HepG2 (cell line): ENCODE results near the gene ADSS2. TPM values are rescaled to one million over a fixed set of nuclear protein-coding genes. Genes with fewer than 3 reads are reported as not detected.

ENCODE experiments used
- ATAC-seq: fragments of 200-7000 bp; cut with Tn5 transposase; 3 replicates; pipeline ENCODE4 v1.9.1; 2020; ENCODE audit warnings: mild to moderate bottlenecking, moderate library complexity
- BruUV-seq: library from RNA; stranded (reverse); fragments of 400-500 nt; replicated peaks from 2 replicates; lab custom pipeline; 2021; lab: Mats Ljungman, UMichigan
- CTCF ChIA-PET: fragments of 300-600 bp; formaldehyde crosslinking; extraction: SDS; loops from one replicate; lab custom pipeline; 2021; ENCODE audit warnings: low total read pairs, inconsistent platforms, low intra/inter-chr PET ratio; lab: Yijun Ruan, JAX
- POLR2A ChIA-PET: fragments of 350-600 bp; sonication (Branson Sonifier 250); formaldehyde crosslinking; loops from one replicate; lab custom pipeline; 2020; ENCODE audit warnings: antibody characterized with exemption, inconsistent platforms; lab: Yijun Ruan, JAX
- DNase-seq: peaks from one replicate; pipeline ENCODE4 v3.0.0-alpha.2; 2015; ENCODE audit warnings: low spot score
- FAIRE-seq: peaks from 3 replicates; lab custom pipeline; 2011; peaks lifted over from hg19 to GRCh38; lab: Jason Lieb, UNC
- H2AFZ ChIP-seq: one replicate; pipeline ENCODE4 v1.6.1; 2011; ENCODE audit warnings: low read length, inconsistent platforms
- H3K27ac ChIP-seq: fragments of 300-600 bp; 3 replicates; pipeline ENCODE4 v1.8.0; 2011; ENCODE audit warnings: mixed run types, mild to moderate bottlenecking, mixed read lengths, low read length, inconsistent platforms; ENCODE audit not compliant: insufficient read depth; ENCODE audit errors: extremely low read length
- H3K27me3 ChIP-seq, 2 experiments: fragments of 200-600 bp in 1 of 2; 2 replicates in 1 of 2; 3 replicates in 1 of 2; pipeline versions ENCODE4 v1.6.0 to v1.8.0; 2011; ENCODE audit warnings: low read length in 2 of 2, mild to moderate bottlenecking in 2 of 2, moderate library complexity in 2 of 2, inconsistent platforms in 1 of 2; ENCODE audit not compliant: insufficient read depth in 2 of 2, control insufficient read depth in 1 of 2
- H3K36me3 ChIP-seq, 2 experiments: fragments of 200-600 bp in 1 of 2; replicated peaks in 1 of 2; 2 replicates in 1 of 2; 3 replicates in 1 of 2; pipeline versions ENCODE4 v1.5.1 to v1.8.0; 2011; ENCODE audit warnings: low read length in 2 of 2, inconsistent platforms in 1 of 2; ENCODE audit not compliant: insufficient read depth in 2 of 2, control insufficient read depth in 1 of 2
- H3K4me1 ChIP-seq: 2 replicates; pipeline ENCODE4 v1.5.1; 2012; ENCODE audit warnings: low read length, inconsistent platforms; ENCODE audit not compliant: insufficient read depth
- H3K4me2 ChIP-seq: 2 replicates; pipeline ENCODE4 v1.6.0; 2011; ENCODE audit warnings: low read depth, low read length, inconsistent platforms
- H3K4me3 ChIP-seq, 3 experiments: fragments of 200-600 bp in 1 of 3; sonication (generic), shearing (Covaris generic) in 1 of 3; replicated peaks in 1 of 3; 2 replicates each; pipeline ENCODE4 v1.5.1; 2011 to 2016; ENCODE audit warnings: low read length in 3 of 3, inconsistent platforms in 2 of 3, low read depth in 2 of 3, mild to moderate bottlenecking in 2 of 3, control low read depth in 1 of 3, mixed read lengths in 1 of 3; ENCODE audit not compliant: insufficient read depth in 1 of 3
- H3K79me2 ChIP-seq: one replicate; pipeline ENCODE4 v1.6.1; 2011; ENCODE audit warnings: low read length, inconsistent platforms; ENCODE audit not compliant: insufficient read depth
- H3K9ac ChIP-seq: 2 replicates; pipeline ENCODE4 v1.6.0; 2011; ENCODE audit warnings: mild to moderate bottlenecking, low read depth, low read length, inconsistent platforms; ENCODE audit not compliant: insufficient read depth
- H3K9me3 ChIP-seq: 2 replicates; pipeline ENCODE4 v1.5.1; 2012; ENCODE audit warnings: mild to moderate bottlenecking, low read length
- H4K20me1 ChIP-seq: 2 replicates; pipeline ENCODE4 v1.6.0; 2011; ENCODE audit warnings: inconsistent platforms, mild to moderate bottlenecking, low read length, moderate library complexity; ENCODE audit not compliant: insufficient read depth
- BORCS8-MEF2B ChIP-seq: sonication (generic); formaldehyde crosslinking; IDR thresholded peaks from 2 replicates; pipeline ENCODE4 v1.8.0; 2022; ENCODE audit warnings: mild to moderate bottlenecking, missing genetic modification reagents
- FOSL1 ChIP-seq: sonication (generic); formaldehyde crosslinking; IDR thresholded peaks from 2 replicates; pipeline ENCODE4 v1.9.0; 2021; ENCODE audit warnings: missing genetic modification reagents, borderline replicate concordance
- ISX ChIP-seq: sonication (generic); formaldehyde crosslinking; conservative IDR thresholded peaks from 2 replicates; pipeline ENCODE4 v1.5.0; 2020; ENCODE audit warnings: missing genetic modification reagents
- NCOA2 ChIP-seq: sonication (generic); formaldehyde crosslinking; IDR thresholded peaks from 2 replicates; pipeline ENCODE4 v1.8.0; 2022; ENCODE audit warnings: inconsistent platforms
- SAP130 ChIP-seq: IDR thresholded peaks from 2 replicates; pipeline ENCODE4 v1.6.1; 2016; ENCODE audit warnings: low read depth
- TAF15 ChIP-seq: fragments of 200-400 bp; formaldehyde crosslinking; IDR thresholded peaks from one replicate; pipeline ENCODE4 v1.6.1; 2018; ENCODE audit warnings: mild to moderate bottlenecking, low read depth, low read length; ENCODE audit not compliant: poor library complexity, severe bottlenecking
- TOE1 ChIP-seq: sonication (generic); formaldehyde crosslinking; IDR thresholded peaks from 2 replicates; pipeline ENCODE4 v1.4.0; 2020; ENCODE audit warnings: mild to moderate bottlenecking, missing genetic modification reagents
- ZBTB21 ChIP-seq: sonication (generic); formaldehyde crosslinking; IDR thresholded peaks from 2 replicates; pipeline ENCODE4 v1.4.0; 2020; ENCODE audit warnings: missing genetic modification reagents
- ZIK1 ChIP-seq: sonication (generic); formaldehyde crosslinking; IDR thresholded peaks from 2 replicates; pipeline ENCODE4 v1.5.0; 2020; ENCODE audit warnings: mild to moderate bottlenecking, low read depth, missing genetic modification reagents, borderline replicate concordance
- WGBS: methylation state at CpG from one replicate; pipeline ENCODE4 v1.1.6; 2017; ENCODE audit warnings: low lambda C conversion rate; 5-methylcytosine and 5-hydroxymethylcytosine counted together
- in situ Hi-C: cut with HindIII; loops from 2 replicates; pipeline ENCODE4 v1.10.0; 2017; ENCODE audit warnings: low pct_unique_long_range_greater_than_20kb; ENCODE audit not compliant: extremely low pct_ligation_motif_present
- intact Hi-C: fragments of 100-400 bp; cut with micrococcal nuclease; formaldehyde crosslinking; loops from one replicate; pipeline ENCODE4 v1.10.0; 2022; ENCODE audit not compliant: unreplicated experiment
- polyA plus RNA-seq, 8 experiments: library from polyadenylated mRNA; depleted of rRNA in 3 of 8; stranded (reverse) in 7 of 8; unstranded in 1 of 8; fragments of >200 nt; fragmentation: Illumina TruSeq in 4 of 8; extraction: Trizol in 4 of 8; gene quantifications; 2 replicates each; pipeline versions ENCODE4 v1.2.1 to v1.2.3, GENCODE V29; 2011 to 2016; ENCODE audit warnings: low read depth in 4 of 8, missing spikeins in 1 of 8, mixed read lengths in 1 of 8; ENCODE audit not compliant: insufficient read depth in 1 of 8
- total RNA-seq, 5 experiments: library from RNA; depleted of rRNA; stranded (reverse); fragments of >200 nt; fragmentation: Illumina TruSeq; extraction: Trizol; gene quantifications; 2 replicates each; pipeline ENCODE4 v1.2.3, GENCODE V29; 2016; ENCODE audit warnings: low read depth in 1 of 5
- TF ChIP-seq, protein P1 (sequence below): sonication (generic); formaldehyde crosslinking; IDR thresholded peaks from 2 replicates; pipeline ENCODE4 v1.5.0; 2020; ENCODE audit warnings: missing genetic modification reagents
- TF ChIP-seq, protein P2 (sequence below): sonication (generic); formaldehyde crosslinking; IDR thresholded peaks from 2 replicates; pipeline ENCODE4 v1.8.0; 2022; ENCODE audit warnings: mild to moderate bottlenecking, missing genetic modification reagents, moderate library complexity
- TF ChIP-seq, protein P3 (sequence below): sonication (generic); formaldehyde crosslinking; IDR thresholded peaks from 2 replicates; pipeline ENCODE4 v1.4.0; 2020; ENCODE audit warnings: missing genetic modification reagents, mild to moderate bottlenecking, borderline replicate concordance
- TF ChIP-seq, protein P4 (sequence below): sonication (generic); formaldehyde crosslinking; conservative IDR thresholded peaks from 2 replicates; pipeline ENCODE4 v1.8.0; 2022; ENCODE audit warnings: missing genetic modification reagents
- TF ChIP-seq, protein P5 (sequence below): sonication (generic); formaldehyde crosslinking; IDR thresholded peaks from 2 replicates; pipeline ENCODE4 v1.9.0; 2021; ENCODE audit warnings: missing genetic modification reagents, mild to moderate bottlenecking, borderline replicate concordance

ADSS2 gene
- total and polyA plus RNA-seq, 2 of the 13 experiments (the other 11 are each of a cell fraction or from before 2014, with no cell fraction given) = 15.1 to 43.4 TPM

DNA sequence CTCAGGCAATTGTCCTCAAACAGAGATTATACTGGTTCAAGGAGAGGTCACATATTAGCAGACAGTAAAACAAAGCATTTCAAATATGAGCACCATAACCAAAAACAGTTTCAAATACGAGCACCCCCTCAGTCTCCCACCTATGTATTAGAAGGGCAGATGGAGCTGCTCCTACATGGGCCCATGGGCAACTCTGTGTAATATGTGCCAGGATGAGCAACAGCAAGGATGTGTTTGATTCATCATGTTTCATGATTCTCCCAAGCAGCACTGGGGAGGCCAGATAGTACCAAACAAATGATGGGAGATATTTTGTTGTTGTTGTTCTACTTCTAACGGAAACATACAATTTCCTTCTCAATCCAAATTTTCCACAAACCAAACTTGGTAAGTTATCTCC, 8.9 kb downstream of the ADSS2 start (continued):
- no peak for TF ChIP-seq FOSL1 (CRISPR knock-in tag)
- TF ChIP-seq SAP130 (CRISPR knock-in tag) = no peak
- TF ChIP-seq, protein P1, sequence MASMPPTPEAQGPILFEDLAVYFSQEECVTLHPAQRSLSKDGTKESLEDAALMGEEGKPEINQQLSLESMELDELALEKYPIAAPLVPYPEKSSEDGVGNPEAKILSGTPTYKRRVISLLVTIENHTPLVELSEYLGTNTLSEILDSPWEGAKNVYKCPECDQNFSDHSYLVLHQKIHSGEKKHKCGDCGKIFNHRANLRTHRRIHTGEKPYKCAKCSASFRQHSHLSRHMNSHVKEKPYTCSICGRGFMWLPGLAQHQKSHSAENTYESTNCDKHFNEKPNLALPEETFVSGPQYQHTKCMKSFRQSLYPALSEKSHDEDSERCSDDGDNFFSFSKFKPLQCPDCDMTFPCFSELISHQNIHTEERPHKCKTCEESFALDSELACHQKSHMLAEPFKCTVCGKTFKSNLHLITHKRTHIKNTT (CRISPR knock-in tag) = no peak

DNA sequence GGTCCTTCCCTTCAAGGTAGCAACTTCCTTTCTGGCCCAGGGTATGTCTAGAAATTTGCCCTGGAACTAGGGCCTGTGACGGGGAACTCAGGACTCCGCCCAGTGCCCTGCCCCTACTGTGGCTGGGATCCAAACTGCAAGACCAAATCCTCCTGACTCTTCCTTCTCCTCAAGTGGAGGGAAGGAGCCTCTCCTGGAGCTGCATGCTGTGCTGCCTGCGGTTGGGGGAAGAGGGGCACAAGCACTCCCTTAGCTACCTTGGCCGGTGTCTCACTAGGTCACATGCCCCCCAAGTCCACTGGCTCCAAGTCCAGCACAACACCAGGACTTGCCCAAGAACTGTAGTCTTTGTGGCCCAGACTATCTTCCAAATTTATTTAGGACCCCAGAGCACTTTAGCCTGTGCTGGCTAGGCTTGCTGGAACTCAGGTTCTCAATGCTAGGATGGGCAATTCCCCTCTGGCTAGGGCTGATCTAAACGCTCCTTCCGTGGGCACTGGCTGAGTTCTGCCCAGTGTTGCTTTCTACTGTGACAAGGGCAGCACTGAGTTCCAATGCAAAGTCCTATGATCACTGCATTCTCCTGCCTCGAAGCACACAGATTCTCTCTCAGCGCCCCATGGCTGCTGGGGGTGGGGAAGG, 12.2 kb downstream of the ADSS2 start:
- CTCF ChIA-PET = no interaction called here
- 90% methylated on average over 8 of the region's 8 CpGs for WGBS
- no peaks in the 10 kb centered on the region for H3K27me3 ChIP-seq
- in situ Hi-C loops = no loop called here
- H3K9me3 ChIP-seq = no peaks in the 10 kb centered on the region
- POLR2A ChIA-PET = no interaction called here
- no peaks in the 10 kb centered on the region for H4K20me1 ChIP-seq
- no peak for FAIRE-seq
- no TSS peak for BruUV-seq
- H3K9ac ChIP-seq = no peak overlapping the region
- H3K4me2 ChIP-seq = no peak overlapping the region
- no peak for DNase-seq
- H3K27ac ChIP-seq = no peak overlapping the region
- H3K4me1 ChIP-seq = peaks cover 43% of the 10 kb centered on the region
- no peak overlapping the region for H3K4me3 ChIP-seq
- H3K79me2 ChIP-seq = peaks cover 29% of the 10 kb centered on the region
- peaks cover 0 to 3% of the 10 kb centered on the region in 2 experiments; a peak in 3 of 5 replicates for H3K36me3 ChIP-seq
- intact Hi-C loops = no loop called here
- no peak overlapping the region for H2AFZ ChIP-seq
- peak; percentile 35 for ATAC-seq
- TF ChIP-seq, protein P2, sequence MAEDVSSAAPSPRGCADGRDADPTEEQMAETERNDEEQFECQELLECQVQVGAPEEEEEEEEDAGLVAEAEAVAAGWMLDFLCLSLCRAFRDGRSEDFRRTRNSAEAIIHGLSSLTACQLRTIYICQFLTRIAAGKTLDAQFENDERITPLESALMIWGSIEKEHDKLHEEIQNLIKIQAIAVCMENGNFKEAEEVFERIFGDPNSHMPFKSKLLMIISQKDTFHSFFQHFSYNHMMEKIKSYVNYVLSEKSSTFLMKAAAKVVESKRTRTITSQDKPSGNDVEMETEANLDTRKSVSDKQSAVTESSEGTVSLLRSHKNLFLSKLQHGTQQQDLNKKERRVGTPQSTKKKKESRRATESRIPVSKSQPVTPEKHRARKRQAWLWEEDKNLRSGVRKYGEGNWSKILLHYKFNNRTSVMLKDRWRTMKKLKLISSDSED = no peak
- no peak for TF ChIP-seq NCOA2 (CRISPR knock-in tag)
- TF ChIP-seq TAF15 = no peak
- TF ChIP-seq, protein P3, sequence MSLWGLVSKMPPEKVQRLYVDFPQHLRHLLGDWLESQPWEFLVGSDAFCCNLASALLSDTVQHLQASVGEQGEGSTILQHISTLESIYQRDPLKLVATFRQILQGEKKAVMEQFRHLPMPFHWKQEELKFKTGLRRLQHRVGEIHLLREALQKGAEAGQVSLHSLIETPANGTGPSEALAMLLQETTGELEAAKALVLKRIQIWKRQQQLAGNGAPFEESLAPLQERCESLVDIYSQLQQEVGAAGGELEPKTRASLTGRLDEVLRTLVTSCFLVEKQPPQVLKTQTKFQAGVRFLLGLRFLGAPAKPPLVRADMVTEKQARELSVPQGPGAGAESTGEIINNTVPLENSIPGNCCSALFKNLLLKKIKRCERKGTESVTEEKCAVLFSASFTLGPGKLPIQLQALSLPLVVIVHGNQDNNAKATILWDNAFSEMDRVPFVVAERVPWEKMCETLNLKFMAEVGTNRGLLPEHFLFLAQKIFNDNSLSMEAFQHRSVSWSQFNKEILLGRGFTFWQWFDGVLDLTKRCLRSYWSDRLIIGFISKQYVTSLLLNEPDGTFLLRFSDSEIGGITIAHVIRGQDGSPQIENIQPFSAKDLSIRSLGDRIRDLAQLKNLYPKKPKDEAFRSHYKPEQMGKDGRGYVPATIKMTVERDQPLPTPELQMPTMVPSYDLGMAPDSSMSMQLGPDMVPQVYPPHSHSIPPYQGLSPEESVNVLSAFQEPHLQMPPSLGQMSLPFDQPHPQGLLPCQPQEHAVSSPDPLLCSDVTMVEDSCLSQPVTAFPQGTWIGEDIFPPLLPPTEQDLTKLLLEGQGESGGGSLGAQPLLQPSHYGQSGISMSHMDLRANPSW (CRISPR knock-in tag) = no peak
- no peak for TF ChIP-seq ZBTB21 (CRISPR knock-in tag)
- TF ChIP-seq, protein P4, sequence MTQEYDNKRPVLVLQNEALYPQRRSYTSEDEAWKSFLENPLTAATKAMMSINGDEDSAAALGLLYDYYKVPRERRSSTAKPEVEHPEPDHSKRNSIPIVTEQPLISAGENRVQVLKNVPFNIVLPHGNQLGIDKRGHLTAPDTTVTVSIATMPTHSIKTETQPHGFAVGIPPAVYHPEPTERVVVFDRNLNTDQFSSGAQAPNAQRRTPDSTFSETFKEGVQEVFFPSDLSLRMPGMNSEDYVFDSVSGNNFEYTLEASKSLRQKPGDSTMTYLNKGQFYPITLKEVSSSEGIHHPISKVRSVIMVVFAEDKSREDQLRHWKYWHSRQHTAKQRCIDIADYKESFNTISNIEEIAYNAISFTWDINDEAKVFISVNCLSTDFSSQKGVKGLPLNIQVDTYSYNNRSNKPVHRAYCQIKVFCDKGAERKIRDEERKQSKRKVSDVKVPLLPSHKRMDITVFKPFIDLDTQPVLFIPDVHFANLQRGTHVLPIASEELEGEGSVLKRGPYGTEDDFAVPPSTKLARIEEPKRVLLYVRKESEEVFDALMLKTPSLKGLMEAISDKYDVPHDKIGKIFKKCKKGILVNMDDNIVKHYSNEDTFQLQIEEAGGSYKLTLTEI (CRISPR knock-in tag) = no peak
- TF ChIP-seq, protein P5, sequence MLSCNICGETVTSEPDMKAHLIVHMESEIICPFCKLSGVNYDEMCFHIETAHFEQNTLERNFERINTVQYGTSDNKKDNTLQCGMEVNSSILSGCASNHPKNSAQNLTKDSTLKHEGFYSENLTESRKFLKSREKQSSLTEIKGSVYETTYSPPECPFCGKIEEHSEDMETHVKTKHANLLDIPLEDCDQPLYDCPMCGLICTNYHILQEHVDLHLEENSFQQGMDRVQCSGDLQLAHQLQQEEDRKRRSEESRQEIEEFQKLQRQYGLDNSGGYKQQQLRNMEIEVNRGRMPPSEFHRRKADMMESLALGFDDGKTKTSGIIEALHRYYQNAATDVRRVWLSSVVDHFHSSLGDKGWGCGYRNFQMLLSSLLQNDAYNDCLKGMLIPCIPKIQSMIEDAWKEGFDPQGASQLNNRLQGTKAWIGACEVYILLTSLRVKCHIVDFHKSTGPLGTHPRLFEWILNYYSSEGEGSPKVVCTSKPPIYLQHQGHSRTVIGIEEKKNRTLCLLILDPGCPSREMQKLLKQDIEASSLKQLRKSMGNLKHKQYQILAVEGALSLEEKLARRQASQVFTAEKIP (CRISPR knock-in tag) = no peak
- no peak for TF ChIP-seq BORCS8-MEF2B (CRISPR knock-in tag)
- no peak for TF ChIP-seq TOE1
- no peak for TF ChIP-seq ZIK1 (CRISPR knock-in tag)
- no peak for TF ChIP-seq ISX (CRISPR knock-in tag)
